ENCODE data around the gene MLLT3.

DNA sequence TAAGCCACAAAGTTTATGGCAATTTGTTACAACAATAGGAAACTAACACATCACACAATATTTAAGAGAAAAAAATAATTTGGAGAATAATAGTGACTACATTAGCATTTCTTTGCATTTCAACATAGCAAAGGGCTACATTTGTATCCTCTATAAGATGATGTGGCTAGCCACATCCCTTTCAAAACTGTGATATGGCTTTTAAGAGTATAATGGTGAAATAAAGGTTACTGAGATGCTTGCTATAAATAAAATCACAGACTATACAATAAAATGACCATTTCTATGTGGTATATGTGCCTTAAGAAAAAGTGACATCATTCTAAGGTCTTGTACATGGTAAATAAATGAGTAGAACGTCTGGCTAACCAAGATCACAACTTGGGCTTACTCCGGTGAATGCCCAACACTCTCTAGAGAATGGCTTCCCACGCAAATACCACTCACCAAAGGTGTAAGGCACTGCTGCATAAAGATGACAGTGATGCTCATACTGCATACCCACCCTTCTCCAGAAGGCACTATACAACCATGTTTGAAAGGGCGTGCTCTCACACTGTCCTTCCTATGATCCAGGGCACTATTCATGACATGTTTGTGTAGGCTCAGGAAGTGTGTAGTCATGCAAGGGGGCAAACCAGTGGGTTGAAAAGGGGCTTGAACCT, 286.5 kb downstream of the MLLT3 start:
- TF ChIP-seq, protein P1, sequence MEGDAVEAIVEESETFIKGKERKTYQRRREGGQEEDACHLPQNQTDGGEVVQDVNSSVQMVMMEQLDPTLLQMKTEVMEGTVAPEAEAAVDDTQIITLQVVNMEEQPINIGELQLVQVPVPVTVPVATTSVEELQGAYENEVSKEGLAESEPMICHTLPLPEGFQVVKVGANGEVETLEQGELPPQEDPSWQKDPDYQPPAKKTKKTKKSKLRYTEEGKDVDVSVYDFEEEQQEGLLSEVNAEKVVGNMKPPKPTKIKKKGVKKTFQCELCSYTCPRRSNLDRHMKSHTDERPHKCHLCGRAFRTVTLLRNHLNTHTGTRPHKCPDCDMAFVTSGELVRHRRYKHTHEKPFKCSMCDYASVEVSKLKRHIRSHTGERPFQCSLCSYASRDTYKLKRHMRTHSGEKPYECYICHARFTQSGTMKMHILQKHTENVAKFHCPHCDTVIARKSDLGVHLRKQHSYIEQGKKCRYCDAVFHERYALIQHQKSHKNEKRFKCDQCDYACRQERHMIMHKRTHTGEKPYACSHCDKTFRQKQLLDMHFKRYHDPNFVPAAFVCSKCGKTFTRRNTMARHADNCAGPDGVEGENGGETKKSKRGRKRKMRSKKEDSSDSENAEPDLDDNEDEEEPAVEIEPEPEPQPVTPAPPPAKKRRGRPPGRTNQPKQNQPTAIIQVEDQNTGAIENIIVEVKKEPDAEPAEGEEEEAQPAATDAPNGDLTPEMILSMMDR (IDR thresholded peaks at IDR 0.05 in 4 of 5, conservative IDR thresholded peaks at IDR 0.05 in 1 of 5) = no peak
- TF ChIP-seq POLR2A (IDR thresholded peaks at IDR 0.05) = no peak
